Stomach smooth muscle (tissue), 2 donors: ENCODE data around the gene SLC16A14.

ENCODE experiments used
- H3K27ac ChIP-seq: one replicate; pipeline ENCODE4 v1.7.0; 2013; ENCODE audit warnings: mild to moderate bottlenecking, low read length, inconsistent platforms
- H3K27me3 ChIP-seq, 2 donors: one replicate each; pipeline ENCODE4 v1.7.0; 2013; ENCODE audit warnings: low read length in 2 of 2; ENCODE audit not compliant: insufficient read depth in 2 of 2, control insufficient read depth in 1 of 2
- H3K36me3 ChIP-seq, 2 donors: one replicate each; pipeline ENCODE4 v1.7.0; 2013; ENCODE audit warnings: low read length in 2 of 2; ENCODE audit not compliant: control insufficient read depth in 2 of 2, insufficient read depth in 2 of 2
- H3K4me1 ChIP-seq: one replicate; pipeline ENCODE4 v1.7.0; 2013; ENCODE audit warnings: low read length; ENCODE audit not compliant: control insufficient read depth, insufficient read depth
- H3K4me3 ChIP-seq, 2 donors: one replicate each; pipeline ENCODE4 v1.7.0; 2013; ENCODE audit warnings: low read length in 2 of 2
- H3K9ac ChIP-seq, 2 donors: one replicate each; pipeline ENCODE4 v1.7.0; 2013; ENCODE audit warnings: low read length in 2 of 2, mild to moderate bottlenecking in 1 of 2
- H3K9me3 ChIP-seq, 2 donors: one replicate each; pipeline ENCODE4 v1.7.0; 2013; ENCODE audit warnings: low read length in 2 of 2; ENCODE audit not compliant: control insufficient read depth in 2 of 2
- donor health status: healthy.
- donor health status: Pancreatic carcinoma.

The SLC16A14 gene

DNA sequence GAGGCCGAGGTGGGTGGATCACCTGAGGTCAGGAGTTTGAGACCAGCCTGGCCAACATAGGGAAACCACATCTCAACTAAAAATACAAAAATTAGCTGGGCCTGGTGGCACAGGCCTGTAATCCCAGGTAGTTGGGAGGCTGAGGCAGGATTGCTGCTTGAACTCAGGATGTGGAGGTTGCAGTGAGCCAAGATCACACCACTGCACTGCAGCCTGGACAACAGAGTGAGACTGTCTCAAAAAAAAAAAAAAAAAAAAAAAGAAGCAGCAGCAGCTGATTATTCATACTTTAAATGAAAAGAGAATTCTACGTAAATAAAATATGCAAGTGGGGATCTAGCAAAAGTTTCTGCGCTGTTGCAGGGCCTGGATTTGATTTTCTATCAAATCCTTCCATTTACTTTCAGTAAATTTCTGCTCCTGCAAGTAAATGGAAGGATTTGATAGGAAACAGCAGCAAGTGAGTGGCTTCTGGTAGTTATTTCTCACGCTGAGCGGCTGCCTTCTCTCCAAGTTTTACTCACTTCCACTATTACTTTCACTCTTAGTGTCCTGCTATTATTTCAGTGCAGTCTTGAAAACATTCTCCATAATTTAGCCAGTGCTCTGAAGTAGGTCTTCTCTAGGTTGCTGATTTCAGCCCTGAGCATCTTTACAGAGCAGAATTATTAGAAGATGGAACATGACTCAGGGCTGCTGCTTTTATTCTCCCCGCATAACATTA is 68.4 kb downstream of the SLC16A14 start:
- no peaks in the 10 kb centered on the region for H3K36me3 ChIP-seq
- no peaks in the 10 kb centered on the region for H3K9me3 ChIP-seq

DNA sequence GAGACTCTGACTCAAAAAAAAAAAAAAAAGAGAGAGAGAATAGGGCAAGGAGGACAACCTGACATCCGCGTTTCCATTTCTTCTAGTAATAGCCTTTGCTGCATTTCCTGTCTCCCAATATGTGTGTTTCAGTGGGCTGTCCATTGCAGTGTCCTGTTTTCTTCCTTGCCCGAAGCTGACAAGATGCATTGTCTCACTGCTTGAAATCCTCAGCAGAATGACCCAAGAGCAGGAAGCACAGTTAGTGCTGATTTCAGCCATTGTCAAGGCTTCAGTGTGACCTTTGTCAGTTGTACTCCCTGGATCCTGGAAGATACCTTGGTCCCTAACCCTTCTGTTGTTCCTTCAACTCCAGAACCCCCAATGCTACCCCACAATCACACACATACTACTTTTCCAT is 71.2 kb downstream of the SLC16A14 start:
- no peak overlapping the region for H3K4me3 ChIP-seq

More for the DNA sequence above, 68.4 kb downstream of the SLC16A14 start:
- H3K27me3 ChIP-seq, result no peaks in the 10 kb centered on the region
- no peak overlapping the region for H3K9ac ChIP-seq
- no peak overlapping the region for H3K27ac ChIP-seq
- H3K4me3 ChIP-seq, result no peak overlapping the region
- no peaks in the 10 kb centered on the region for H3K4me1 ChIP-seq

DNA sequence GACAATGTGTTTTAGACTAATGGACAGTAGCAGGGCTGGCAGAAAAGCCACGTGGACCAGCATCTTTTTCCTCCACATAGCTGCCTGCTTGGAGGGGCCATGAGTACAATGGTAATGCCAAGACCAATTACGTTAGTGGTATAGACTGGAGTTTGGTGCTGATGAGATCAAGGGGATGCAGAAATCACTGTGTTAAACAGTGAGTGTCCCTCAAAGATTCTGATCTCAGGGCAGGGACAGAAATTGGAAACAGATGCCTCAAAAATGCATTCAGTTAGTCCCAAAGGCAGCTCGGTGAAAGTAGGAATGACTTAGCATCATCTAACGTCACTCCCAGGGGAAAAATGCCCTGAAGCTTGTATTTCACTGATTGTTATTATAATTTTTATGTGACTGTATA is 72.4 kb downstream of the SLC16A14 start:
- Histone ChIP-seq H3K27ac (no peak overlapping the region), H3K4me1 (no peaks in the 10 kb centered on the region)

More for the DNA sequence above, 71.2 kb downstream of the SLC16A14 start:
- no peaks in the 10 kb centered on the region for H3K4me1 ChIP-seq
- H3K36me3 ChIP-seq, result no peaks in the 10 kb centered on the region
- no peak overlapping the region for H3K9ac ChIP-seq
- H3K27me3 ChIP-seq, result no peaks in the 10 kb centered on the region
- H3K9me3 ChIP-seq, result no peaks in the 10 kb centered on the region
- no peak overlapping the region for H3K27ac ChIP-seq

DNA sequence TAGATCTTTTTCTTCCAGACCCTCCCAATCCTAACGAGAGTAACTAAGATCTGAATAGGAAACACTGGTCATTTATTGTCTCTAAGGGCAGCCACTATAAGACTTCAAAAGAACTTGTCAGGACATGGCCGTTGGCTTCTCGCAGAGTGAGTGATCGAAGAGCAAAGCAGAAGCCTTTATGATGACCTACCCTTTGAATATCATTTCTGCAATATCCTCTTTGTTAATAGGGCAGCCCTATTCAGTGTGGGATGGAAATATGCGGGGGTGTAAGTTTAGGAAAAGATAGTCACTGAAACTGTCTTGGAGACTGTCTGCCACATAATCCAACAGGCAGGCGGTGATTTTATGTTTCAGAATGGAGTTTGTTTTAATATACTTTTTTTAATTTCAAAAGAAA is 75.5 kb downstream of the SLC16A14 start:
- Histone ChIP-seq H3K27me3 (no peaks in the 10 kb centered on the region), H3K4me3 (no peak overlapping the region), H3K4me1 (no peaks in the 10 kb centered on the region), H3K9me3 (no peaks in the 10 kb centered on the region), H3K9ac (no peak overlapping the region), H3K27ac (no peak overlapping the region), H3K36me3 (no peaks in the 10 kb centered on the region)

More for the DNA sequence above, 72.4 kb downstream of the SLC16A14 start:
- H3K27me3 ChIP-seq, result no peaks in the 10 kb centered on the region
- no peak overlapping the region for H3K9ac ChIP-seq
- H3K36me3 ChIP-seq, result no peaks in the 10 kb centered on the region
- no peaks in the 10 kb centered on the region for H3K9me3 ChIP-seq
- no peak overlapping the region for H3K4me3 ChIP-seq
